SK-N-SH treated with all-trans-retinoic acid at 6 μM for 48 hours (cell line): Measurements from ENCODE around the gene GPR173.

Source experiments
- ATAC-seq: fragments of 200-7000 bp; cut with Tn5 transposase; 3 replicates; pipeline ENCODE4 v1.9.1; 2020; ENCODE audit warnings: mild to moderate bottlenecking, moderate library complexity
- ARNTL ChIP-seq: fragments of 450-650 bp; formaldehyde crosslinking; IDR thresholded peaks from 2 replicates; pipeline ENCODE4 v1.5.0; 2020; ENCODE audit warnings: low read depth, mild to moderate bottlenecking, moderate library complexity, borderline replicate concordance
- BACH2 ChIP-seq: fragments of 250-450 bp; sonication (Bioruptor Pico); IDR thresholded peaks from 2 replicates; pipeline ENCODE4 v1.9.0; 2021; ENCODE audit warnings: mild to moderate bottlenecking, borderline replicate concordance
- CREB5 ChIP-seq: fragments of 250-450 bp; sonication (Bioruptor Pico); IDR thresholded peaks from 2 replicates; pipeline ENCODE4 v1.5.1; 2020; ENCODE audit warnings: low read depth, mild to moderate bottlenecking, moderate library complexity
- CSRNP3 ChIP-seq: fragments of 250-450 bp; sonication (Bioruptor Pico); IDR thresholded peaks from 2 replicates; pipeline ENCODE4 v1.5.1; 2021; ENCODE audit warnings: mild to moderate bottlenecking, moderate library complexity
- GLIS3 ChIP-seq: fragments of 250-450 bp; sonication (Bioruptor Pico); IDR thresholded peaks from 2 replicates; pipeline ENCODE4 v1.5.0; 2020; ENCODE audit warnings: mild to moderate bottlenecking, moderate library complexity
- OSR1 ChIP-seq: fragments of 250-450 bp; sonication (Bioruptor Pico); IDR thresholded peaks from 2 replicates; pipeline ENCODE4 v1.8.0; 2022; ENCODE audit warnings: moderate library complexity, mild to moderate bottlenecking, inconsistent platforms
- PATZ1 ChIP-seq: fragments of 250-450 bp; sonication (Bioruptor Pico); IDR thresholded peaks from 2 replicates; pipeline ENCODE4 v1.8.0; 2020; ENCODE audit warnings: mild to moderate bottlenecking, moderate library complexity, borderline replicate concordance
- PPARA ChIP-seq: fragments of 250-450 bp; sonication (Bioruptor Pico); IDR thresholded peaks from 2 replicates; pipeline ENCODE4 v1.5.0; 2020; ENCODE audit warnings: mild to moderate bottlenecking, borderline replicate concordance
- SNAI2 ChIP-seq: fragments of 250-450 bp; sonication (Bioruptor Pico); IDR thresholded peaks from 2 replicates; pipeline ENCODE4 v1.5.0; 2020; ENCODE audit warnings: mild to moderate bottlenecking, moderate library complexity
- TCF4 ChIP-seq: fragments of 250-450 bp; sonication (Bioruptor Pico); IDR thresholded peaks from 2 replicates; pipeline ENCODE4 v1.8.0; 2021; ENCODE audit warnings: mild to moderate bottlenecking, moderate library complexity, borderline replicate concordance
- TOX ChIP-seq: fragments of 250-450 bp; sonication (Bioruptor Pico); IDR thresholded peaks from 2 replicates; pipeline ENCODE4 v1.8.0; 2021; ENCODE audit warnings: mild to moderate bottlenecking, moderate library complexity, borderline replicate concordance
- TSHZ2 ChIP-seq: fragments of 250-450 bp; sonication (Bioruptor Pico); IDR thresholded peaks from 2 replicates; pipeline ENCODE4 v1.5.0; 2020; ENCODE audit warnings: mild to moderate bottlenecking, moderate library complexity
- ZC3H10 ChIP-seq: fragments of 250-450 bp; sonication (Bioruptor Pico); IDR thresholded peaks from 2 replicates; pipeline ENCODE4 v1.5.1; 2021; ENCODE audit warnings: mild to moderate bottlenecking, moderate library complexity
- ZFP3 ChIP-seq: fragments of 250-450 bp; sonication (Bioruptor Pico); IDR thresholded peaks from 2 replicates; pipeline ENCODE4 v1.5.0; 2020; ENCODE audit warnings: mild to moderate bottlenecking, moderate library complexity
- ZFP30 ChIP-seq: fragments of 450-650 bp; formaldehyde crosslinking; IDR thresholded peaks from 2 replicates; pipeline ENCODE4 v1.5.0; 2022; ENCODE audit warnings: mild to moderate bottlenecking, moderate library complexity
- ZNF70 ChIP-seq: fragments of 450-650 bp; formaldehyde crosslinking; IDR thresholded peaks from 2 replicates; pipeline ENCODE4 v1.5.0; 2020; ENCODE audit warnings: mild to moderate bottlenecking, moderate library complexity

The GPR173 gene

GRCh38 chrX:53089224-53089842 is 40.7 kb downstream of the GPR173 start:
- TF ChIP-seq TOX (CRISPR knock-in tag) = no peak
- no peak for TF ChIP-seq PATZ1 (CRISPR knock-in tag)
- no peak for TF ChIP-seq ZFP30 (CRISPR knock-in tag)
- no peak for TF ChIP-seq ZNF70 (CRISPR knock-in tag)
- no peak for TF ChIP-seq TSHZ2 (CRISPR knock-in tag)
- no peak for TF ChIP-seq ZC3H10
- peak; percentile 46 for ATAC-seq

GRCh38 chrX:53089925-53090324 is 41.3 kb downstream of the GPR173 start:
- TF ChIP-seq CREB5 (CRISPR knock-in tag) (no peak), BACH2 (CRISPR knock-in tag) (no peak), ZFP3 (no peak), TCF4 (CRISPR knock-in tag) (no peak), ZC3H10 (no peak), CSRNP3 (CRISPR knock-in tag) (no peak), PATZ1 (CRISPR knock-in tag) (no peak), ZFP30 (CRISPR knock-in tag) (no peak), ZNF70 (CRISPR knock-in tag) (no peak), TSHZ2 (CRISPR knock-in tag) (no peak)
- TF ChIP-seq, all 23 proteins: peak for 0
- no peak for ATAC-seq

- TF ChIP-seq CREB5 (CRISPR knock-in tag) = no peak
- no peak for TF ChIP-seq BACH2 (CRISPR knock-in tag)
- no peak for TF ChIP-seq GLIS3 (CRISPR knock-in tag)
- no peak for TF ChIP-seq OSR1 (CRISPR knock-in tag)
- no peak for TF ChIP-seq SNAI2
- TF ChIP-seq ARNTL (CRISPR knock-in tag) = no peak
- no peak for TF ChIP-seq PPARA (CRISPR knock-in tag)
Observed at GRCh38 chrX:53091354-53091753, 42.8 kb downstream of the GPR173 start.

More at GRCh38 chrX:53091354-53091753, 42.8 kb downstream of the GPR173 start:
- no peak for ATAC-seq
